Calu3 (cell line): Measurements from ENCODE around the gene ZFYVE9. TPM values are rescaled to one million over a fixed set of nuclear protein-coding genes. Genes with fewer than 3 reads are reported as not detected.

Experiments used
- BruUV-seq: library from RNA; stranded (reverse); fragments of 400-500 nt; replicated peaks from 2 replicates; lab custom pipeline; 2021; lab: Mats Ljungman, UMichigan
- CTCF ChIA-PET: fragments of 300-600 bp; sonication (Branson Sonifier 250); formaldehyde crosslinking; loops from one replicate; lab custom pipeline; 2022; ENCODE audit warnings: antibody characterized with exemption; lab: Charles Lee
- DNase-seq: peaks from one replicate; pipeline ENCODE4 v3.0.0; 2022
- H3K27ac Mint-ChIP-seq: one replicate; pipeline ENCODE4 v1.8.0; 2022; ENCODE audit warnings: mixed read lengths; ENCODE audit not compliant: unreplicated experiment
- H3K27me3 Mint-ChIP-seq: one replicate; pipeline ENCODE4 v1.8.0; 2022; ENCODE audit warnings: mixed read lengths; ENCODE audit not compliant: unreplicated experiment
- H3K36me3 Mint-ChIP-seq: one replicate; pipeline ENCODE4 v1.8.0; 2022; ENCODE audit warnings: mild to moderate bottlenecking, moderate library complexity, mixed read lengths; ENCODE audit not compliant: insufficient read depth, unreplicated experiment
- H3K4me1 Mint-ChIP-seq: one replicate; pipeline ENCODE4 v1.8.0; 2022; ENCODE audit warnings: mild to moderate bottlenecking, low read depth, mixed read lengths; ENCODE audit not compliant: unreplicated experiment
- H3K4me3 Mint-ChIP-seq: one replicate; pipeline ENCODE4 v1.8.0; 2022; ENCODE audit warnings: mild to moderate bottlenecking, low read depth, moderate library complexity, mixed read lengths; ENCODE audit not compliant: unreplicated experiment
- H3K9me3 Mint-ChIP-seq: one replicate; pipeline ENCODE4 v1.8.0; 2022; ENCODE audit warnings: low read depth, mixed read lengths; ENCODE audit not compliant: unreplicated experiment
- CTCF ChIP-seq: fragments of 200-600 bp; IDR thresholded peaks from one replicate; pipeline ENCODE4 v1.8.0; 2022; ENCODE audit warnings: antibody characterized with exemption; ENCODE audit not compliant: unreplicated experiment
- intact Hi-C: fragments of 100-400 bp; cut with micrococcal nuclease; formaldehyde crosslinking; loops from one replicate; pipeline ENCODE4 v1.10.0; 2022; ENCODE audit not compliant: unreplicated experiment
- total RNA-seq: library from RNA; stranded (reverse); gene quantifications from 2 replicates; pipeline ENCODE4 v1.2.3, GENCODE V29; 2022

The ZFYVE9 gene
- total RNA-seq, 1 experiment from 2014 or later: 13.6 TPM

DNA sequence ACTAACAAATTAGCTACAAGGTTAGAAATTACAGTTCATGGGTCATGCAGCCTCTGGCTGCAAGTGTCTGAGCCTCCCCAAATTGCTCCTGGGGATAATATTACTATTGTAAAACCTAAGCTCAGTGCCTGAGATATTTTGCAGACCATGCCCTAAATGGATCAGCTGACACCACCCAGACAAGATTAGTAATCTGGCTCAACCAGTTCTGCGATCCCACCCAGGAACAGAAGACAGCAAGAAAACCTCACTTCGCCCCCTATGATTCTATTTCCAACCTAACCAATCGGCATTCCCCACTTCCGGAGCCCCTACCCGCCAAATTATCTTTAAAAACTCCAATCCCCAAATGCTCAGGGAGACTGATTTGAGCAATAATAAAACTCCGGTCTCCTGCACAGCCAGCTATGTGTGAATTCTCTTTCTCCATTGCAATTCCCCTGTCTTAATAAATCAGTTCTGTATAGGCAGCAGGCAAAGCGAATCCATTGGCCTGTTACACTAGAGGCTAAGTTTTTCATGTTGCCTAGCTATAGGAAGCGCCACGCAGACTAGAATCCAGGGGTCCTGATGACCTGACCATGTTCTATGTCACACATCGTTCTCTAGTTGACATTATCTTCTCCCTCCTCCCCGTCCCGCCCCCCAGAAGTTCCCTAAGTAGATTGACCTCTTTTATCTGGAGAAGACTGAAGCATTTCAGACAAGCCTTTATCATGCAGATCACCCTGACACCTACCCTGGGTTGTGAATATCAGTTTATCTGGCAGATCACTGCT, 22.4 kb upstream of the ZFYVE9 start:
- no peak overlapping the region for H3K4me3 Mint-ChIP-seq
- CTCF ChIA-PET: interaction anchor here (0.6 to 0.7 kb wide), 2 partner anchors 9 to 467 kb away, joined by 3 read pairs; no protein-coding TSS in a partner anchor
- H3K9me3 Mint-ChIP-seq: no peaks in the 10 kb centered on the region
- no peaks in the 10 kb centered on the region for H3K36me3 Mint-ChIP-seq
- H3K4me1 Mint-ChIP-seq: peaks cover 10% of the 10 kb centered on the region
- intact Hi-C loops: loop anchor here (10.0 kb wide), 1 partner anchor 555 kb away; no protein-coding TSS in a partner anchor
- no peaks in the 10 kb centered on the region for H3K27me3 Mint-ChIP-seq
- DNase-seq: no peak
- no peak for TF ChIP-seq CTCF
- BruUV-seq: no TSS peak
- peak overlapping the region; percentile 5 for H3K27ac Mint-ChIP-seq

DNA sequence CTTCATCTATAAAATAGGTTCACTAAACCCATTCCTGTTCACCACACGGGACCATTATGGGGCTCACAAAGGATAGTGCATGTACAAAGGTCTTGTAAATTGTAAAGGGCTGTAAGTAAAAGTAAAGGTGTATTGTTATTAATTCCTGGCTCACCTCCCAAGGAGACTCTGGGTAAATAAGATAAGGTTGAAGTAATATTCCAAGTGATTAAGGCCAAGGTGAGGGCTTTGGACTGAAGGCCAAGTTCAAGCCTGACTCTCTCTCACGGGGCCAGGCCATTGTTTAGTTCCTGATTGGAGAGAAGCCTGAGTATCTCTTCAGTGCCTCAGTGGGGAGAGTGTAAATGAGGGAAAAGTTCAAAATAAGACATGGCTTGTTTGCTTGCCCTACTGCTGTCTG, 19.5 kb upstream of the ZFYVE9 start:
- Mint-ChIP-seq H3K4me3 (no peak overlapping the region), H3K27me3 (peaks cover 21% of the 10 kb centered on the region), H3K4me1 (peaks cover 10% of the 10 kb centered on the region), H3K9me3 (no peaks in the 10 kb centered on the region), H3K36me3 (no peaks in the 10 kb centered on the region), H3K27ac (no peak overlapping the region)
- DNase-seq: no peak
- intact Hi-C loops: loop anchor here (10.0 kb wide), 1 partner anchor 552 kb away; no protein-coding TSS in a partner anchor
- CTCF ChIA-PET: interaction anchor here (0.6 kb wide), 1 partner anchor 318 kb away, joined by 3 read pairs; no protein-coding TSS in a partner anchor
- no peak for TF ChIP-seq CTCF
- BruUV-seq: no TSS peak

DNA sequence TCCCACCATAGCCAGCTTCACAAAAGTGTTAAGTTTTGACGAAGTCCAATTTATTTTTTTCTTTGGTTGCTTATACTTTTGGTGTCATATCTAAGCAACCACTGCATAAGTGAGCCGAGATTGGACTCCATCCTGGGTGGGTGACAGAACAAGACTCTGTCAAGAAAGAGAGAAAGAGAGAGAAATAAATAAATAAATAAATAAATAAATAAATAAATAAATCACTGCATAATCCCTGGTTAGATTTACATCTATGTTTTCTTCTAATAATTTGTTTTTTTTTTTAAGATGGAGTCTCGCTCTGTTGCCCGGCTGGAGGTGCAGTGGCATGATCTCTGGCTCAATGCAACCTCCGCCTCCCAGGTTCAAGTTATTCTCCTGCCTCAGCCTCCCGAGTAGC, 18.3 kb upstream of the ZFYVE9 start:
- peaks cover 10% of the 10 kb centered on the region for H3K4me1 Mint-ChIP-seq
- no peaks in the 10 kb centered on the region for H3K36me3 Mint-ChIP-seq
- no TSS peak for BruUV-seq
- TF ChIP-seq CTCF: no peak
- peaks cover 34% of the 10 kb centered on the region for H3K27me3 Mint-ChIP-seq
- intact Hi-C loops: loop anchor here (10.0 kb wide), 1 partner anchor 551 kb away; no protein-coding TSS in a partner anchor
- H3K4me3 Mint-ChIP-seq: no peak overlapping the region
- no peak overlapping the region for H3K27ac Mint-ChIP-seq
- CTCF ChIA-PET: no interaction called here
- no peak for DNase-seq
- H3K9me3 Mint-ChIP-seq: no peaks in the 10 kb centered on the region

DNA sequence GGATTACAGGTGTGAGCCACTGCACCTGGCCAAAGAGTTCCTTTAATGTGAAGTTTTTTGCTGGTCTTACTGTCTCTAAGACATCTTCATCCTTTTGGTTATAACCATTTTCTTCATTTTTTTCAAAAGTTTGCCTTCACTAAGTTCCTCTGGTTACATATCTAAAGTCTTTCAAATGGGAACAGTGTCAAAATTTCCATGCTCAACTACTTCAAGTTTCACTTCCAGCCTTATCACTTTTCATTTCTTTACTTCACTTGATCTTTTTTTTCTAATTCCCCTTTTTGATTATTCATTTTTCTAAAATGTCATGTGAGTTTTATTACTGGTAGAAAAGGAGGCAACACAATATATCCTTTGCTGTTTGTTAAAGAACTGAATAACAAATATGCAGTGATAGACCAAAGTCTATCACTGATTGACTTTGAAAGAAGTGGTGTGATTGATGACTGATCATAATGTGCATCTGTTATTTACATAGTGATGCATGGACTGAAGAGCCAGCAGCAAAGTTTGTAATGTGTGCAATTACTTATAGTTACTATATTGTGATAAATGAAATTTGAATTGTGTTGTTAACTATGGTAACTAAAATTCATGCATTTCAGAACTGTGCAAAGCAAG, 16.0 kb upstream of the ZFYVE9 start:
- BruUV-seq: no TSS peak
- H3K36me3 Mint-ChIP-seq: no peaks in the 10 kb centered on the region
- H3K27me3 Mint-ChIP-seq: peaks cover 55% of the 10 kb centered on the region
- intact Hi-C loops: loop anchor here (10.0 kb wide), 1 partner anchor 549 kb away; no protein-coding TSS in a partner anchor
- H3K27ac Mint-ChIP-seq: no peak overlapping the region
- CTCF ChIA-PET: no interaction called here
- no peak for TF ChIP-seq CTCF
- no peak overlapping the region for H3K4me3 Mint-ChIP-seq
- no peak for DNase-seq
- H3K4me1 Mint-ChIP-seq: no peaks in the 10 kb centered on the region
- H3K9me3 Mint-ChIP-seq: no peaks in the 10 kb centered on the region
